ENCODE data around the gene GAS7.

GRCh38 chr17:10215286-10215685 lies 16.9 kb upstream of the GAS7 start:
- TF ChIP-seq POLR2A (IDR thresholded peaks at IDR 0.05) (no peak), CTCF (IDR thresholded peaks at IDR 0.05) (no peak), POLR2AphosphoS5 (IDR thresholded peaks at IDR 0.05) (no peak)
